Body of pancreas (tissue), 4 donors: ENCODE results near the gene GID8. TPM values are rescaled to one million over a fixed set of nuclear protein-coding genes. Genes with fewer than 3 reads are reported as not detected.

Experiments
- ATAC-seq: fragments of 150-250 bp; one replicate; pipeline ENCODE4 v1.9.1; 2016
- DNase-seq, 4 donors: peaks; one replicate each; pipeline ENCODE4 v3.0.0-alpha.2; 2019
- H3K27ac ChIP-seq, 4 donors: fragments of 200-600 bp; sonication (generic); 1 replicate in 3 of 4; 2 replicates in 1 of 4; pipeline versions ENCODE4 v1.5.1 to v1.6.1; 2016 to 2019; ENCODE audit warnings: mild to moderate bottlenecking in 1 of 4, mixed read lengths in 1 of 4, moderate library complexity in 1 of 4
- H3K27me3 ChIP-seq, 2 donors: fragments of 200-600 bp; sonication (generic); one replicate each; pipeline ENCODE4 v1.6.0; 2016; ENCODE audit warnings: mild to moderate bottlenecking in 1 of 2
- H3K36me3 ChIP-seq, 2 donors: fragments of 200-600 bp; sonication (generic); replicated peaks in 1 of 2; 2 replicates each; pipeline ENCODE4 v1.5.1; 2016; ENCODE audit warnings: low read depth in 2 of 2; ENCODE audit not compliant: insufficient read depth in 1 of 2
- H3K4me1 ChIP-seq: fragments of 200-600 bp; sonication (generic); one replicate; pipeline ENCODE4 v1.6.0; 2016
- H3K4me3 ChIP-seq, 2 donors: fragments of 200-600 bp; sonication (generic); 1 replicate in 1 of 2; 2 replicates in 1 of 2; pipeline ENCODE4 v1.5.1; 2016 to 2019
- H3K9me3 ChIP-seq, 3 donors: fragments of 200-600 bp; sonication (generic); 1 replicate in 2 of 3; 2 replicates in 1 of 3; pipeline ENCODE4 v1.5.1; 2016
- CTCF ChIP-seq, 7 experiments: fragments of 450-650 bp in 4 of 7; fragments of 200-600 bp in 3 of 7; sonication (generic) in 3 of 7; IDR thresholded peaks; one replicate each; pipeline ENCODE4 v1.5.1; 2016 to 2019; ENCODE audit warnings: antibody characterized with exemption in 7 of 7
- POLR2A ChIP-seq, 3 donors: fragments of 450-650 bp; IDR thresholded peaks; one replicate each; pipeline ENCODE4 v1.6.1; 2016; ENCODE audit warnings: antibody characterized with exemption in 3 of 3, mild to moderate bottlenecking in 2 of 3
- WGBS, 2 donors: methylation state at CpG; one replicate each; pipeline ENCODE4 v1.1.5; 2017; 5-methylcytosine and 5-hydroxymethylcytosine counted together
- intact Hi-C: fragments of 100-400 bp; cut with DNase I; formaldehyde crosslinking; loops from one replicate; pipeline ENCODE4 v1.15.1; 2023
- total RNA-seq, 2 donors: library from RNA; depleted of rRNA; stranded (reverse); fragments of >200 nt; gene quantifications; one replicate each; pipeline ENCODE4 v1.1.0, GENCODE V29; 2016

Gene GID8
- total RNA-seq, 2 donors from 2014 or later = 26.2 to 29.7 TPM

GRCh38 chr20:62910217-62910766 lies 27.7 kb upstream of the GID8 start:
- Histone ChIP-seq H3K4me3 (no peak overlapping the region), H3K4me1 (peaks cover 22% of the 10 kb centered on the region), H3K36me3 (peaks cover 24 to 50% of the 10 kb centered on the region in 2 donors), H3K9me3 (no peaks in the 10 kb centered on the region), H3K27ac (no peak overlapping the region), H3K27me3 (no peaks in the 10 kb centered on the region)
- WGBS, 2 donors = 87 to 94% methylated on average over 11 of the region's 11 CpGs
- DNase-seq (no peak), ATAC-seq (no peak)
- intact Hi-C loops = no loop called here
- no peak for TF ChIP-seq CTCF (IDR thresholded peaks at IDR 0.05)
- TF ChIP-seq POLR2A (IDR thresholded peaks at IDR 0.05) = no peak

GRCh38 chr20:62910777-62911497 lies 27.0 kb upstream of the GID8 start:
- no peak for TF ChIP-seq POLR2A (IDR thresholded peaks at IDR 0.05)
- TF ChIP-seq CTCF (IDR thresholded peaks at IDR 0.05) = no peak
- peaks cover 24 to 43% of the 10 kb centered on the region in 2 donors for H3K36me3 ChIP-seq

GRCh38 chr20:62911701-62912280 lies 26.2 kb upstream of the GID8 start:
- Histone ChIP-seq H3K27me3 (no peaks in the 10 kb centered on the region), H3K36me3 (peaks cover 20 to 36% of the 10 kb centered on the region in 2 donors), H3K4me3 (no peak overlapping the region), H3K27ac (no peak overlapping the region), H3K4me1 (peaks cover 34% of the 10 kb centered on the region), H3K9me3 (no peaks in the 10 kb centered on the region)
- DNase-seq (no peak), ATAC-seq (no peak)
- 82 to 89% methylated on average over 10 of the region's 10 CpGs for WGBS, 2 donors
- intact Hi-C loops = no loop called here
- TF ChIP-seq CTCF (IDR thresholded peaks at IDR 0.05) (no peak), POLR2A (IDR thresholded peaks at IDR 0.05) (no peak)

More at GRCh38 chr20:62910777-62911497, 27.0 kb upstream of the GID8 start:
- no peak overlapping the region for H3K27ac ChIP-seq
- intact Hi-C loops = no loop called here
- 95% methylated on average over 38 to 45 of the region's 45 CpGs for WGBS, 2 donors
- no peak overlapping the region for H3K4me3 ChIP-seq
- no peaks in the 10 kb centered on the region for H3K27me3 ChIP-seq
- no peaks in the 10 kb centered on the region for H3K9me3 ChIP-seq
- peaks cover 28% of the 10 kb centered on the region for H3K4me1 ChIP-seq
- no peak for DNase-seq
- no peak for ATAC-seq

- H3K9me3 ChIP-seq = no peaks in the 10 kb centered on the region
- ATAC-seq = no peak
- no peak overlapping the region for H3K4me3 ChIP-seq
- TF ChIP-seq POLR2A (IDR thresholded peaks at IDR 0.05) (no peak), CTCF (IDR thresholded peaks at IDR 0.05) (no peak)
- 57 to 64% methylated on average over 7 of the region's 7 CpGs for WGBS, 2 donors
- intact Hi-C loops = no loop called here
- peaks cover 20 to 30% of the 10 kb centered on the region in 2 donors for H3K36me3 ChIP-seq
- no peak for DNase-seq
- H3K4me1 ChIP-seq = peaks cover 48% of the 10 kb centered on the region
- H3K27ac ChIP-seq = no peak overlapping the region
- no peaks in the 10 kb centered on the region for H3K27me3 ChIP-seq
Measured at GRCh38 chr20:62913043-62913630, 24.8 kb upstream of the GID8 start.
